ENCODE data around the gene FZD10.

Gene FZD10

GRCh38 chr12:130162267-130162666, at the start of gene FZD10:
FZD10 (plus strand) TSS chr12:130162464; CDS start chr12:130162943, 479 bp downstream.
- DNase-seq = no peak

- DNase-seq = peak in 1 of 2 experiments; percentile 17
Observed at GRCh38 chr12:130114952-130115351, 47.3 kb upstream of the FZD10 start.

- no peak for DNase-seq
Observed at GRCh38 chr12:130115646-130116045, 46.6 kb upstream of the FZD10 start.

GRCh38 chr12:130116791-130117190, 45.5 kb upstream of the FZD10 start:
- no peak for DNase-seq

- no peak for DNase-seq
Observed at GRCh38 chr12:130117233-130117632, 45.0 kb upstream of the FZD10 start.

GRCh38 chr12:130117701-130118100, 44.6 kb upstream of the FZD10 start:
- DNase-seq = no peak

- no peak for DNase-seq
Observed at GRCh38 chr12:130118181-130118580, 44.1 kb upstream of the FZD10 start.

GRCh38 chr12:130119241-130119861, 42.9 kb upstream of the FZD10 start:
- DNase-seq = no peak

- no peak for DNase-seq
Observed at GRCh38 chr12:130120012-130120805, 42.1 kb upstream of the FZD10 start.

GRCh38 chr12:130121226-130122000, 40.9 kb upstream of the FZD10 start:
- no peak for DNase-seq

- no peak for DNase-seq
Observed at GRCh38 chr12:130122356-130122755, 39.9 kb upstream of the FZD10 start.

- DNase-seq = no peak
Observed at GRCh38 chr12:130124106-130124505, 38.2 kb upstream of the FZD10 start.

GRCh38 chr12:130124605-130125244, 37.5 kb upstream of the FZD10 start:
- no peak for DNase-seq

- no peak for DNase-seq
Observed at GRCh38 chr12:130126023-130126432, 36.2 kb upstream of the FZD10 start.

- DNase-seq = peak in 1 of 2 experiments; percentile 51
Observed at GRCh38 chr12:130127532-130127911, 34.7 kb upstream of the FZD10 start.

- DNase-seq = no peak
Observed at GRCh38 chr12:130127912-130128789, 34.1 kb upstream of the FZD10 start.

- DNase-seq = no peak
Observed at GRCh38 chr12:130128790-130129735, 33.2 kb upstream of the FZD10 start.

- DNase-seq = no peak
Observed at GRCh38 chr12:130130346-130130745, 31.9 kb upstream of the FZD10 start.

- DNase-seq = no peak
Observed at GRCh38 chr12:130131025-130131424, 31.2 kb upstream of the FZD10 start.

- DNase-seq = no peak
Observed at GRCh38 chr12:130131801-130132200, 30.5 kb upstream of the FZD10 start.

Measured in SHP77 (cell line).